ENCODE data around the gene PEX5. TPM values are rescaled to one million over a fixed set of nuclear protein-coding genes. Genes with fewer than 3 reads are reported as not detected.

PEX5 gene
- total and polyA plus RNA-seq, 2 experiments from 2014 or later = 7.5 to 72.0 TPM

- Histone ChIP-seq H3F3A (replicated peaks; ENCODE audit: low read depth) (no peaks in the 10 kb centered on the region), H3K27ac (ENCODE audit: low read depth) (no peak overlapping the region), H3K4me2 (no peak overlapping the region), H3K4me3 (no peak overlapping the region), H4K20me1 (replicated peaks; ENCODE audit: insufficient read depth) (no peaks in the 10 kb centered on the region; the same call in 1 of the 2 replicates), H3K4me1 (ENCODE audit: insufficient read depth) (no peaks in the 10 kb centered on the region), H3K27me3 (ENCODE audit: insufficient read depth) (no peaks in the 10 kb centered on the region), H3K9me2 (ENCODE audit: insufficient read depth) (no peaks in the 10 kb centered on the region), H3K79me2 (replicated peaks; ENCODE audit: insufficient read depth) (no peaks in the 10 kb centered on the region), H2AFZ (no peak overlapping the region), H3K36me3 (ENCODE audit: insufficient read depth) (peaks cover 52% of the 10 kb centered on the region)
- TF ChIP-seq STAT1 (IDR thresholded peaks at IDR 0.05; ENCODE audit: unreplicated experiment) (no peak), NANOG (IDR thresholded peaks at IDR 0.05; ENCODE audit: borderline replicate concordance) (no peak), EZH2 (IDR thresholded peaks at IDR 0.05; ENCODE audit: low read depth, unreplicated experiment) (no peak), ZNF114 (CRISPR knock-in tag; IDR thresholded peaks at IDR 0.05) (no peak), EZH2phosphoT487 (IDR thresholded peaks at IDR 0.05; ENCODE audit: unreplicated experiment) (no peak)
- Mint-ChIP-seq H3K27ac (no peak overlapping the region), H3K4me3 (no peak overlapping the region), H3K27me3 (ENCODE audit: insufficient read depth, low read depth, poor library complexity) (peaks cover 7% of the 10 kb centered on the region), H3K36me3 (ENCODE audit: low read depth) (peaks cover 91% of the 10 kb centered on the region), H3K9me3 (peaks cover 17% of the 10 kb centered on the region), H3K4me1 (no peaks in the 10 kb centered on the region)
- no peak for ATAC-seq
- no peak for DNase-seq (ENCODE audit: low spot score)
These were observed 17.2 kb downstream of the PEX5 start for GRCh38 chr12:7206691-7207090.

GRCh38 chr12:7207866-7208625 lies 18.6 kb downstream of the PEX5 start:
- H3K9me2 ChIP-seq (ENCODE audit: insufficient read depth) = no peaks in the 10 kb centered on the region
- H3K4me1 Mint-ChIP-seq = no peaks in the 10 kb centered on the region
- H3K27me3 Mint-ChIP-seq (ENCODE audit: insufficient read depth, low read depth, poor library complexity) = peaks cover 7% of the 10 kb centered on the region
- H4K20me1 ChIP-seq (replicated peaks; ENCODE audit: insufficient read depth) = no peaks in the 10 kb centered on the region; the same call in 1 of the 2 replicates
- no peak overlapping the region for H3K27ac ChIP-seq (ENCODE audit: low read depth)
- no peaks in the 10 kb centered on the region for H3F3A ChIP-seq (replicated peaks; ENCODE audit: low read depth)
- no peak overlapping the region for H3K4me3 Mint-ChIP-seq
- no peak overlapping the region for H2AFZ ChIP-seq
- H3K36me3 ChIP-seq (ENCODE audit: insufficient read depth) = peaks cover 57% of the 10 kb centered on the region
- ATAC-seq (no peak), DNase-seq (ENCODE audit: low spot score) (no peak)
- H3K27ac Mint-ChIP-seq = no peak overlapping the region
- H3K79me2 ChIP-seq (replicated peaks; ENCODE audit: insufficient read depth) = no peaks in the 10 kb centered on the region
- H3K4me1 ChIP-seq (ENCODE audit: insufficient read depth) = no peaks in the 10 kb centered on the region
- H3K4me3 ChIP-seq = no peak overlapping the region
- no peak overlapping the region for H3K4me2 ChIP-seq
- H3K9me3 Mint-ChIP-seq = peaks cover 26% of the 10 kb centered on the region
- H3K27me3 ChIP-seq (ENCODE audit: insufficient read depth) = no peaks in the 10 kb centered on the region
- H3K36me3 Mint-ChIP-seq (ENCODE audit: low read depth) = peaks cover 91% of the 10 kb centered on the region
- TF ChIP-seq NANOG (IDR thresholded peaks at IDR 0.05; ENCODE audit: borderline replicate concordance) = no peak
- no peak for TF ChIP-seq STAT1 (IDR thresholded peaks at IDR 0.05; ENCODE audit: unreplicated experiment)
- TF ChIP-seq CREB1 (CRISPR knock-in tag; IDR thresholded peaks at IDR 0.05; ENCODE audit: low read depth) = no peak
- TF ChIP-seq JUNB (IDR thresholded peaks at IDR 0.05; ENCODE audit: unreplicated experiment) = no peak
- no peak for TF ChIP-seq EZH2phosphoT487 (IDR thresholded peaks at IDR 0.05; ENCODE audit: unreplicated experiment)
- TF ChIP-seq ZNF114 (CRISPR knock-in tag; IDR thresholded peaks at IDR 0.05) = no peak
- TF ChIP-seq ETS1 (IDR thresholded peaks at IDR 0.05) = no peak
- no peak for TF ChIP-seq ZNF462 (CRISPR knock-in tag; IDR thresholded peaks at IDR 0.05)
- no peak for TF ChIP-seq ZNF331 (CRISPR knock-in tag; IDR thresholded peaks at IDR 0.05; ENCODE audit: low read depth)
